Measurements from ENCODE around the gene SYTL3. TPM values are rescaled to one million over a fixed set of nuclear protein-coding genes. Genes with fewer than 3 reads are reported as not detected.

Gene SYTL3
- total RNA-seq, 1 experiment from 2014 or later, result 1.8 TPM

- Histone ChIP-seq H3K9me2 (replicated peaks; ENCODE audit: low read length) (no peaks in the 10 kb centered on the region), H3K36me3 (ENCODE audit: low read depth, low read length) (no peaks in the 10 kb centered on the region), H3K27me3 (ENCODE audit: low read length) (no peaks in the 10 kb centered on the region), H3K4me3 (ENCODE audit: low read length) (no peak overlapping the region), H3F3A (ENCODE audit: low read length, unreplicated experiment) (no peaks in the 10 kb centered on the region), H4K20me1 (ENCODE audit: low read length) (no peaks in the 10 kb centered on the region), H3K79me2 (ENCODE audit: low read length) (no peaks in the 10 kb centered on the region), H3K27ac (ENCODE audit: low read length) (no peak overlapping the region), H3K4me1 (ENCODE audit: insufficient read depth, low read length) (peaks cover 17% of the 10 kb centered on the region), H3K4me2 (ENCODE audit: low read length) (no peak overlapping the region), H3K9ac (ENCODE audit: low read length) (no peak overlapping the region), H3K9me3 (ENCODE audit: low read length) (no peaks in the 10 kb centered on the region), H2AFZ (ENCODE audit: low read length) (no peak overlapping the region)
- POLR2A ChIA-PET (ENCODE audit: unreplicated experiment), result no interaction called here
- DNase-seq, result no peak
- ATAC-seq, result no peak
- intact Hi-C loops (cut with micrococcal nuclease), result loop anchor here (10.0 kb wide), 2 partner anchors 85 to 395 kb away; no protein-coding TSS in a partner anchor
- no TSS peak for BruUV-seq (replicated peaks)
- CTCF ChIA-PET, result no interaction called here
- no peak for TF ChIP-seq EZH2 (IDR thresholded peaks at IDR 0.05; ENCODE audit: low read length, unreplicated experiment)
- no peak for TF ChIP-seq CTCF (conservative IDR thresholded peaks at IDR 0.05; ENCODE audit: low read depth, low read length)
- no peak for TF ChIP-seq EZH2phosphoT487 (IDR thresholded peaks at IDR 0.05; ENCODE audit: borderline replicate concordance, low read length)
Measured at GRCh38 chr6:158709809-158710208, 60.0 kb downstream of the SYTL3 start.

- Histone ChIP-seq H3K9ac (ENCODE audit: low read length) (no peak overlapping the region), H3K36me3 (ENCODE audit: low read depth, low read length) (no peaks in the 10 kb centered on the region), H3K4me2 (ENCODE audit: low read length) (no peak overlapping the region), H3F3A (ENCODE audit: low read length, unreplicated experiment) (no peaks in the 10 kb centered on the region), H3K79me2 (ENCODE audit: low read length) (no peaks in the 10 kb centered on the region), H4K20me1 (ENCODE audit: low read length) (no peaks in the 10 kb centered on the region), H3K27me3 (ENCODE audit: low read length) (no peaks in the 10 kb centered on the region), H3K9me3 (ENCODE audit: low read length) (no peaks in the 10 kb centered on the region), H2AFZ (ENCODE audit: low read length) (no peak overlapping the region), H3K9me2 (replicated peaks; ENCODE audit: low read length) (no peaks in the 10 kb centered on the region), H3K27ac (ENCODE audit: low read length) (no peak overlapping the region), H3K4me3 (ENCODE audit: low read length) (no peak overlapping the region), H3K4me1 (ENCODE audit: insufficient read depth, low read length) (peaks cover 14% of the 10 kb centered on the region)
- DNase-seq (no peak), ATAC-seq (no peak)
- POLR2A ChIA-PET (ENCODE audit: unreplicated experiment), result no interaction called here
- intact Hi-C loops (cut with micrococcal nuclease), result no loop called here
- CTCF ChIA-PET, result no interaction called here
- no TSS peak for BruUV-seq (replicated peaks)
- TF ChIP-seq EZH2 (IDR thresholded peaks at IDR 0.05; ENCODE audit: low read length, unreplicated experiment) (no peak), CTCF (conservative IDR thresholded peaks at IDR 0.05; ENCODE audit: low read depth, low read length) (no peak), EZH2phosphoT487 (IDR thresholded peaks at IDR 0.05; ENCODE audit: borderline replicate concordance, low read length) (no peak)
Measured at GRCh38 chr6:158711264-158711663, 61.4 kb downstream of the SYTL3 start.

- no peaks in the 10 kb centered on the region for H3K9me2 ChIP-seq (replicated peaks; ENCODE audit: low read length)
- no peak for DNase-seq
- BruUV-seq (replicated peaks), result no TSS peak
- POLR2A ChIA-PET (ENCODE audit: unreplicated experiment), result no interaction called here
- H2AFZ ChIP-seq (ENCODE audit: low read length), result no peak overlapping the region
- no peak overlapping the region for H3K9ac ChIP-seq (ENCODE audit: low read length)
- intact Hi-C loops (cut with micrococcal nuclease), result no loop called here
- no peaks in the 10 kb centered on the region for H3K36me3 ChIP-seq (ENCODE audit: low read depth, low read length)
- no peaks in the 10 kb centered on the region for H3K9me3 ChIP-seq (ENCODE audit: low read length)
- no peak for TF ChIP-seq CTCF (conservative IDR thresholded peaks at IDR 0.05; ENCODE audit: low read depth, low read length)
- TF ChIP-seq EZH2 (IDR thresholded peaks at IDR 0.05; ENCODE audit: low read length, unreplicated experiment), result no peak
- no peak for TF ChIP-seq EZH2phosphoT487 (IDR thresholded peaks at IDR 0.05; ENCODE audit: borderline replicate concordance, low read length)
- CTCF ChIA-PET, result no interaction called here
- no peaks in the 10 kb centered on the region for H3K4me1 ChIP-seq (ENCODE audit: insufficient read depth, low read length)
- H3K79me2 ChIP-seq (ENCODE audit: low read length), result no peaks in the 10 kb centered on the region
- H3K27ac ChIP-seq (ENCODE audit: low read length), result no peak overlapping the region
- no peaks in the 10 kb centered on the region for H3F3A ChIP-seq (ENCODE audit: low read length, unreplicated experiment)
- H3K4me3 ChIP-seq (ENCODE audit: low read length), result no peak overlapping the region
- no peak for ATAC-seq
- no peaks in the 10 kb centered on the region for H3K27me3 ChIP-seq (ENCODE audit: low read length)
- no peak overlapping the region for H3K4me2 ChIP-seq (ENCODE audit: low read length)
- no peaks in the 10 kb centered on the region for H4K20me1 ChIP-seq (ENCODE audit: low read length)
Measured at GRCh38 chr6:158713469-158713868, 63.6 kb downstream of the SYTL3 start.

Measured in PC-3 (cell line).